ENCODE data around the gene CYB561D1. TPM values are rescaled to one million over a fixed set of nuclear protein-coding genes. Genes with fewer than 3 reads are reported as not detected.

The CYB561D1 gene
- total RNA-seq, 2 experiments from 2014 or later = 6.6 to 8.5 TPM

- no peaks in the 10 kb centered on the region for H3K27me3 Mint-ChIP-seq (ENCODE audit: low read depth)
- H3K36me3 Mint-ChIP-seq (ENCODE audit: low read depth) = peaks cover 10% of the 10 kb centered on the region
- CTCF ChIA-PET = interaction anchor here (0.8 to 35.8 kb wide), 10 partner anchors 9 to 139 kb away, joined by 3 to 1207 read pairs (median 6); partner anchors contain the start of genes AMIGO1, ATXN7L2, GNAI3 and GPR61
- H3K9me3 Mint-ChIP-seq = no peaks in the 10 kb centered on the region
- H3K4me3 Mint-ChIP-seq = no peak overlapping the region
- H3K4me1 Mint-ChIP-seq (ENCODE audit: low read depth) = peaks cover 44% of the 10 kb centered on the region
- no peak overlapping the region for H3K27ac Mint-ChIP-seq
- intact Hi-C loops (cut with micrococcal nuclease) = no loop called here
- no peak for DNase-seq
These were observed 1.1 kb upstream of the CYB561D1 start for GRCh38 chr1:109492779-109493178.

GRCh38 chr1:109493227-109493626, 667 bp upstream of the CYB561D1 start:
- H3K9me3 Mint-ChIP-seq = no peaks in the 10 kb centered on the region
- intact Hi-C loops (cut with micrococcal nuclease) = no loop called here
- no peaks in the 10 kb centered on the region for H3K27me3 Mint-ChIP-seq (ENCODE audit: low read depth)
- H3K4me3 Mint-ChIP-seq = peak overlapping the region; percentile 98
- DNase-seq = no peak
- H3K36me3 Mint-ChIP-seq (ENCODE audit: low read depth) = peaks cover 10% of the 10 kb centered on the region
- CTCF ChIA-PET = interaction anchor here (0.6 to 35.8 kb wide), 10 partner anchors 9 to 240 kb away, joined by 3 to 1207 read pairs (median 6); partner anchors contain the start of genes AMIGO1, ATXN7L2, GNAI3 and GPR61
- H3K27ac Mint-ChIP-seq = no peak overlapping the region
- peaks cover 48% of the 10 kb centered on the region for H3K4me1 Mint-ChIP-seq (ENCODE audit: low read depth)

- CTCF ChIA-PET = interaction anchor here (2.1 to 35.8 kb wide), 3 partner anchors 13 to 144 kb away, joined by 6 to 1207 read pairs (median 375); partner anchors contain the start of genes AMIGO1 and GPR61
- Mint-ChIP-seq H3K4me1 (ENCODE audit: low read depth) (peaks cover 68% of the 10 kb centered on the region), H3K27me3 (ENCODE audit: low read depth) (no peaks in the 10 kb centered on the region), H3K4me3 (peak overlapping the region; percentile 98), H3K36me3 (ENCODE audit: low read depth) (peaks cover 2% of the 10 kb centered on the region), H3K27ac (no peak overlapping the region), H3K9me3 (no peaks in the 10 kb centered on the region)
- no peak for DNase-seq
- intact Hi-C loops (cut with micrococcal nuclease) = no loop called here
These were observed 1.8 kb downstream of the CYB561D1 start for GRCh38 chr1:109495738-109496137.

- peaks cover 2% of the 10 kb centered on the region for H3K36me3 Mint-ChIP-seq (ENCODE audit: low read depth)
- no peak for DNase-seq
- no peaks in the 10 kb centered on the region for H3K27me3 Mint-ChIP-seq (ENCODE audit: low read depth)
- peaks cover 86% of the 10 kb centered on the region for H3K4me1 Mint-ChIP-seq (ENCODE audit: low read depth)
- no peaks in the 10 kb centered on the region for H3K9me3 Mint-ChIP-seq
- H3K4me3 Mint-ChIP-seq = no peak overlapping the region
- intact Hi-C loops (cut with micrococcal nuclease) = loop anchor here (1.0 kb wide), 1 partner anchor 35 kb away; no protein-coding TSS in a partner anchor
- CTCF ChIA-PET = interaction anchor here (0.6 to 35.8 kb wide), 10 partner anchors 9 to 207 kb away, joined by 3 to 1207 read pairs (median 4); partner anchors contain the start of genes AMIGO1, ATXN7L2 and GPR61
- H3K27ac Mint-ChIP-seq = peak overlapping the region; percentile 17
These were observed 3.7 kb downstream of the CYB561D1 start for GRCh38 chr1:109497449-109498160.

GRCh38 chr1:109498161-109498801, 4.4 kb downstream of the CYB561D1 start:
- Mint-ChIP-seq H3K27ac (peak overlapping the region; percentile 74), H3K4me1 (ENCODE audit: low read depth) (peaks cover 90% of the 10 kb centered on the region), H3K36me3 (ENCODE audit: low read depth) (peaks cover 2% of the 10 kb centered on the region), H3K4me3 (no peak overlapping the region), H3K27me3 (ENCODE audit: low read depth) (no peaks in the 10 kb centered on the region), H3K9me3 (no peaks in the 10 kb centered on the region)
- DNase-seq = peak; percentile 56
- intact Hi-C loops (cut with micrococcal nuclease) = loop anchor here (1.0 kb wide), 1 partner anchor 34 kb away; no protein-coding TSS in a partner anchor
- CTCF ChIA-PET = interaction anchor here (0.7 to 35.8 kb wide), 9 partner anchors 2 to 406 kb away, joined by 3 to 1207 read pairs (median 4); partner anchors contain the start of genes AMIGO1, CYB561D1 and GPR61

GRCh38 chr1:109499081-109499480, 5.2 kb downstream of the CYB561D1 start:
- H3K36me3 Mint-ChIP-seq (ENCODE audit: low read depth) = peaks cover 2% of the 10 kb centered on the region
- H3K4me1 Mint-ChIP-seq (ENCODE audit: low read depth) = peaks cover 92% of the 10 kb centered on the region
- H3K27ac Mint-ChIP-seq = peak overlapping the region; percentile 81
- CTCF ChIA-PET = interaction anchor here (0.6 to 35.8 kb wide), 10 partner anchors 3 to 407 kb away, joined by 3 to 1207 read pairs (median 4); partner anchors contain the start of genes AMIGO1, CYB561D1 and GPR61
- H3K27me3 Mint-ChIP-seq (ENCODE audit: low read depth) = no peaks in the 10 kb centered on the region
- intact Hi-C loops (cut with micrococcal nuclease) = no loop called here
- no peak for DNase-seq
- no peaks in the 10 kb centered on the region for H3K9me3 Mint-ChIP-seq
- no peak overlapping the region for H3K4me3 Mint-ChIP-seq

- CTCF ChIA-PET = interaction anchor here (1.1 to 35.8 kb wide), 8 partner anchors 4 to 143 kb away, joined by 3 to 1207 read pairs (median 5); partner anchors contain the start of genes AMIGO1, CYB561D1, GPR61 and SYPL2
- H3K4me1 Mint-ChIP-seq (ENCODE audit: low read depth) = peaks cover 91% of the 10 kb centered on the region
- H3K27me3 Mint-ChIP-seq (ENCODE audit: low read depth) = no peaks in the 10 kb centered on the region
- H3K36me3 Mint-ChIP-seq (ENCODE audit: low read depth) = no peaks in the 10 kb centered on the region
- H3K4me3 Mint-ChIP-seq = no peak overlapping the region
- intact Hi-C loops (cut with micrococcal nuclease) = loop anchor here (5.0 kb wide), 2 partner anchors 117 to 407 kb away; partner anchors contain the start of genes AMPD2 and GNAT2
- peak overlapping the region; percentile 81 for H3K27ac Mint-ChIP-seq
- DNase-seq = peak; percentile 73
- H3K9me3 Mint-ChIP-seq = no peaks in the 10 kb centered on the region
These were observed 6.0 kb downstream of the CYB561D1 start for GRCh38 chr1:109499661-109500536.

- H3K9me3 Mint-ChIP-seq = no peaks in the 10 kb centered on the region
- CTCF ChIA-PET = interaction anchor here (1.1 to 35.8 kb wide), 6 partner anchors 5 to 142 kb away, joined by 3 to 1207 read pairs (median 190); partner anchors contain the start of genes AMIGO1, CYB561D1, GPR61 and SYPL2
- intact Hi-C loops (cut with micrococcal nuclease) = loop anchor here (5.0 kb wide), 2 partner anchors 116 to 406 kb away; partner anchors contain the start of genes AMPD2 and GNAT2
- H3K27me3 Mint-ChIP-seq (ENCODE audit: low read depth) = no peaks in the 10 kb centered on the region
- H3K27ac Mint-ChIP-seq = peak overlapping the region; percentile 80
- H3K36me3 Mint-ChIP-seq (ENCODE audit: low read depth) = no peaks in the 10 kb centered on the region
- no peak overlapping the region for H3K4me3 Mint-ChIP-seq
- H3K4me1 Mint-ChIP-seq (ENCODE audit: low read depth) = peaks cover 91% of the 10 kb centered on the region
- DNase-seq = no peak
These were observed 7.1 kb downstream of the CYB561D1 start for GRCh38 chr1:109500941-109501381.

GRCh38 chr1:109501644-109502363, 7.9 kb downstream of the CYB561D1 start:
- Mint-ChIP-seq H3K4me3 (no peak overlapping the region), H3K4me1 (ENCODE audit: low read depth) (peaks cover 87% of the 10 kb centered on the region), H3K36me3 (ENCODE audit: low read depth) (no peaks in the 10 kb centered on the region), H3K9me3 (no peaks in the 10 kb centered on the region), H3K27ac (peak overlapping the region; percentile 80), H3K27me3 (ENCODE audit: low read depth) (no peaks in the 10 kb centered on the region)
- intact Hi-C loops (cut with micrococcal nuclease) = loop anchor here (1.0 to 5.0 kb wide), 3 partner anchors 8 to 405 kb away; partner anchors contain the start of genes AMPD2, CYB561D1 and GNAT2
- no peak for DNase-seq
- CTCF ChIA-PET = interaction anchor here (15.8 to 35.8 kb wide), 3 partner anchors 6 to 29 kb away, joined by 375 to 1207 read pairs (median 375); partner anchors contain the start of genes AMIGO1, CYB561D1 and GPR61

GRCh38 chr1:109502364-109502851, 8.5 kb downstream of the CYB561D1 start:
- CTCF ChIA-PET = interaction anchor here (1.3 to 35.8 kb wide), 4 partner anchors 6 to 137 kb away, joined by 4 to 1207 read pairs (median 375); partner anchors contain the start of genes AMIGO1, CYB561D1 and GPR61
- H3K4me1 Mint-ChIP-seq (ENCODE audit: low read depth) = peaks cover 89% of the 10 kb centered on the region
- H3K27ac Mint-ChIP-seq = peak overlapping the region; percentile 80
- no peaks in the 10 kb centered on the region for H3K36me3 Mint-ChIP-seq (ENCODE audit: low read depth)
- H3K9me3 Mint-ChIP-seq = peaks cover 4% of the 10 kb centered on the region
- peak; percentile 64 for DNase-seq
- H3K4me3 Mint-ChIP-seq = peak overlapping the region; percentile 25
- H3K27me3 Mint-ChIP-seq (ENCODE audit: low read depth) = no peaks in the 10 kb centered on the region
- intact Hi-C loops (cut with micrococcal nuclease) = loop anchor here (1.0 to 5.0 kb wide), 3 partner anchors 8 to 405 kb away; partner anchors contain the start of genes AMPD2, CYB561D1 and GNAT2
